ENCODE data around the gene C1orf198. TPM values are rescaled to one million over a fixed set of nuclear protein-coding genes. Genes with fewer than 3 reads are reported as not detected.

Gene C1orf198
- total and polyA plus RNA-seq, 2 of the 8 experiments (the other 6 are each of a cell fraction or from before 2014, with no cell fraction given) = 30.6 to 45.0 TPM

DNA sequence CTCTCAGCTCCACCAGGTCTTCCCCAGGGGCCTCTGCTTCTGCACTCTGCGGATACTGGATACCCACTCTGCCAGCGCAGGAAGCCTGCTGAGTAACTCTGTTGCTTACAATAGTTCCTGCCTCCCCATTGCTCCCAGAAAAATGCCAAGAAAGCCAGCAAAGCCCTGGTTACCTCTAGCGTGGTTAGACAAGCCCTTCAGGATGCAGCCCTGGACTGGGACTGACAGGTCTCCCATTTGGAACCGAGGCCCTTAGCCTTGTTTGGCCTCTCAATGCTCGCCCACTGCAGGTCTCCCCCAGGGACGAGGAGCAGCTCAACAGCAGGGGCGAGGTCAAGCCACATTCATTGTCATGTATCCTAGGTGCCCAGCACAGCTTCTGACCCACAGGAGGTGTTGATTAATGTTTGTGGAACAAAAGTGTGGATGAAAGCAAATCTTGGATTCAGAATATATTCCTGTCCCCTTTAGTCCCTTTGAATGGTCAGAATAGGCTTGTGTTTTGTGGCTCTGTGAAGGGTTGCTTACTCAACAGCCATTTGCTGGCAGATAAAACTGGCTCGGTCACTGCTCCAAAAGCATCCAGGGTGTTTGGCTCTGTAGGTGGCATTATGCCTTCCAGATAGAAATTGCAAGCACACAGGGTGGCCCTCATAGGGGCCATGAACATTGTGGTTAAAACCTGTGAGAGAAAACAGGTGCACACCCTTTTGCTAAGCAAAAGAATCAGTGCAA, 58.9 kb downstream of the C1orf198 start:
- no peak for FAIRE-seq

More for the DNA sequence above, 58.9 kb downstream of the C1orf198 start:
- no peak overlapping the region for H4K5ac ChIP-seq (ENCODE audit: insufficient read length, low read depth, low read length)
- H4K91ac ChIP-seq (replicated peaks; ENCODE audit: insufficient read length, low read length) = no peak overlapping the region
- no peak overlapping the region for H2AK5ac ChIP-seq (ENCODE audit: low read depth, low read length)
- H2BK20ac ChIP-seq (ENCODE audit: low read length) = no peak overlapping the region
- no peak overlapping the region for H3K56ac ChIP-seq (replicated peaks; ENCODE audit: insufficient read length, low read depth, low read length)
- no peak overlapping the region for H3K4me2 ChIP-seq (ENCODE audit: insufficient read depth in 1 of 2, low read depth in 2 of 2, low read length in 2 of 2)
- TF ChIP-seq, protein P1, sequence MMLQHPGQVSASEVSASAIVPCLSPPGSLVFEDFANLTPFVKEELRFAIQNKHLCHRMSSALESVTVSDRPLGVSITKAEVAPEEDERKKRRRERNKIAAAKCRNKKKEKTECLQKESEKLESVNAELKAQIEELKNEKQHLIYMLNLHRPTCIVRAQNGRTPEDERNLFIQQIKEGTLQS (IDR thresholded peaks at IDR 0.05; ENCODE audit: insufficient read depth, low read depth, low read length) = no peak
- TF ChIP-seq POU5F1 (IDR thresholded peaks at IDR 0.05; ENCODE audit: low read depth, low read length) = no peak
- no peak for TF ChIP-seq SIRT6 (IDR thresholded peaks at IDR 0.05; ENCODE audit: low read length)
- no peak for TF ChIP-seq GABPA (IDR thresholded peaks at IDR 0.05; ENCODE audit: borderline replicate concordance, insufficient read depth, low read length)
- TF ChIP-seq HDAC6 (IDR thresholded peaks at IDR 0.05; ENCODE audit: low read depth, low read length) = no peak
- TF ChIP-seq JUN (IDR thresholded peaks at IDR 0.05; ENCODE audit: low read depth, low read length) = no peak
- no peak for TF ChIP-seq TCF12 (IDR thresholded peaks at IDR 0.05; ENCODE audit: low read depth, low read length)
- no peak for TF ChIP-seq SRF (IDR thresholded peaks at IDR 0.05; ENCODE audit: low read depth, low read length)
- H3K23me2 ChIP-seq (ENCODE audit: low read depth, low read length) = no peaks in the 10 kb centered on the region
- no peaks in the 10 kb centered on the region for H3K4me1 ChIP-seq (replicated peaks in 1 of 4; ENCODE audit: control insufficient read depth in 3 of 4, insufficient read depth in 4 of 4, low read length in 3 of 4)
- no peak overlapping the region for H2BK15ac ChIP-seq (ENCODE audit: low read length)
- H3K79me1 ChIP-seq (ENCODE audit: low read depth, low read length) = no peaks in the 10 kb centered on the region
- H2BK12ac ChIP-seq (ENCODE audit: low read depth, low read length) = no peak overlapping the region
- no peaks in the 10 kb centered on the region for H3K36me3 ChIP-seq (ENCODE audit: control insufficient read depth in 2 of 4, insufficient read depth in 4 of 4, low read length in 3 of 4)
- 0 out of 4 replicates have a peak, but pooled peaks cover 0 to 5% of the 10 kb centered on the region in 2 experiments for H3K9me3 ChIP-seq (ENCODE audit: insufficient read depth in 2 of 2, low read depth in 1 of 2, low read length in 1 of 2)
- H3K9ac ChIP-seq (replicated peaks in 1 of 4; ENCODE audit: extremely low read depth in 1 of 4, low read depth in 3 of 4, low read length in 3 of 4) = no peak overlapping the region
- no peak overlapping the region for H2AFZ ChIP-seq (ENCODE audit: low read length)
- no peak overlapping the region for H3K18ac ChIP-seq (ENCODE audit: extremely low read depth, low read length)
- H3K14ac ChIP-seq (ENCODE audit: insufficient read length) = no peak overlapping the region
- no peak overlapping the region for H2BK120ac ChIP-seq (replicated peaks; ENCODE audit: low read depth, low read length)
- H3K4ac ChIP-seq (replicated peaks; ENCODE audit: insufficient read length, low read depth, low read length) = no peak overlapping the region
- ChIA-PET CTCF (ENCODE audit: partially characterized antibody) (interaction anchor here (0.6 to 4.7 kb wide), 3 partner anchors 11 to 28 kb away, joined by 3 to 27 read pairs (median 4); no protein-coding TSS in a partner anchor), POLR2A (ENCODE audit: partially characterized antibody) (no interaction called here)
- H3K27ac ChIP-seq (ENCODE audit: low read depth, low read length) = no peak overlapping the region
- H3K23ac ChIP-seq (ENCODE audit: insufficient read length) = no peak overlapping the region
- no peak overlapping the region for H2BK5ac ChIP-seq (ENCODE audit: low read depth, low read length)
- no peak overlapping the region for H4K8ac ChIP-seq (ENCODE audit: extremely low read depth, insufficient read depth, low read length)
- H3K4me3 ChIP-seq (ENCODE audit: extremely low read depth in 1 of 4, insufficient read depth in 2 of 4, low read depth in 3 of 4, low read length in 4 of 4) = no peak overlapping the region
- no peaks in the 10 kb centered on the region for H4K20me1 ChIP-seq (replicated peaks in 1 of 2; ENCODE audit: control insufficient read depth in 1 of 2, insufficient read depth in 2 of 2, low read length in 2 of 2)
- H3K27me3 ChIP-seq (replicated peaks in 1 of 4; ENCODE audit: control insufficient read depth in 3 of 4, extremely low read depth in 1 of 4, insufficient read depth in 3 of 4, low read length in 3 of 4) = no peaks in the 10 kb centered on the region
- whole genome bisulfite sequencing, 2 experiments (ENCODE audit: extremely low coverage in 1 of 2, insufficient coverage in 1 of 2, insufficient read length in 1 of 2, insufficient replicate concordance in 2 of 2, low coverage in 1 of 2, low lambda C conversion rate in 2 of 2, missing lambda C conversion rate in 1 of 2) = 78% methylated on average over 8 of the region's 8 CpGs; no CpG with 5 or more reads in 1 of the 2 experiments
- DNase-seq (ENCODE audit: low read depth in 1 of 2, low spot score in 2 of 2) = peak in 1 of 2 experiments; percentile 30
- no peaks in the 10 kb centered on the region for H3K79me2 ChIP-seq (ENCODE audit: control insufficient read depth in 1 of 2, insufficient read depth in 2 of 2, low read length in 2 of 2)
